ENCODE results near the gene TMPRSS6.

DNA sequence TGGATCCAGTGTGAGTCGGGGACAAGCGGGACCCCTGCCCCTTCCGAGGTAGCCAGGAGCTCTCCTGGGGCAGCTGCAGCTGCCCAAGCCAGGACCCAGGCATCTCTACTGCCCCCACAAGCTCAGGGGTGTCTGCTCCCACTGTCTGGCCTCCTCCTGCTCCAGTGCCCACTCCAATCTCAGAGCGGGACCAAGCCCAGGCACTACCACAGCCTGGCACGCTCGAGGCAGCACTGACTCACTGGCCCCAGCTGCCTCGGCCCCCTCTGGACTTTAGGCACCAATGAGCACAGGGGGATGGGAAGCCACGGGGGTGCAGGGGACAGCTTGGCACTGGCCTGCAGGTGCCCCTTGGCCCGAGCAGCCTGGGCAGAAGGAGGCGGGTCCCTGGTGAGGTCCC, 32.0 kb upstream of the TMPRSS6 start:
- TF ChIP-seq, protein P1, sequence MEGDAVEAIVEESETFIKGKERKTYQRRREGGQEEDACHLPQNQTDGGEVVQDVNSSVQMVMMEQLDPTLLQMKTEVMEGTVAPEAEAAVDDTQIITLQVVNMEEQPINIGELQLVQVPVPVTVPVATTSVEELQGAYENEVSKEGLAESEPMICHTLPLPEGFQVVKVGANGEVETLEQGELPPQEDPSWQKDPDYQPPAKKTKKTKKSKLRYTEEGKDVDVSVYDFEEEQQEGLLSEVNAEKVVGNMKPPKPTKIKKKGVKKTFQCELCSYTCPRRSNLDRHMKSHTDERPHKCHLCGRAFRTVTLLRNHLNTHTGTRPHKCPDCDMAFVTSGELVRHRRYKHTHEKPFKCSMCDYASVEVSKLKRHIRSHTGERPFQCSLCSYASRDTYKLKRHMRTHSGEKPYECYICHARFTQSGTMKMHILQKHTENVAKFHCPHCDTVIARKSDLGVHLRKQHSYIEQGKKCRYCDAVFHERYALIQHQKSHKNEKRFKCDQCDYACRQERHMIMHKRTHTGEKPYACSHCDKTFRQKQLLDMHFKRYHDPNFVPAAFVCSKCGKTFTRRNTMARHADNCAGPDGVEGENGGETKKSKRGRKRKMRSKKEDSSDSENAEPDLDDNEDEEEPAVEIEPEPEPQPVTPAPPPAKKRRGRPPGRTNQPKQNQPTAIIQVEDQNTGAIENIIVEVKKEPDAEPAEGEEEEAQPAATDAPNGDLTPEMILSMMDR (conservative IDR thresholded peaks at IDR 0.05) = no peak
- TF ChIP-seq EZH2 (IDR thresholded peaks at IDR 0.05; ENCODE audit: low read depth) = no peak
